Lower leg skin (tissue), 4 donors: Measurements from ENCODE around the gene CDKN2D. TPM values are rescaled to one million over a fixed set of nuclear protein-coding genes. Genes with fewer than 3 reads are reported as not detected.

Source experiments
- DNase-seq, 2 donors: peaks; one replicate each; pipeline ENCODE4 v3.0.0-alpha.2; 2019; ENCODE audit warnings: low spot score in 2 of 2
- H3K4me3 ChIP-seq: fragments of 200-600 bp; sonication (generic); 2 replicates; pipeline ENCODE4 v1.5.1; 2017; ENCODE audit warnings: mild to moderate bottlenecking, low read depth; ENCODE audit not compliant: poor library complexity, severe bottlenecking
- POLR2A ChIP-seq, 2 donors: fragments of 450-650 bp; IDR thresholded peaks; one replicate each; pipeline ENCODE4 v1.6.1; 2016 to 2017; ENCODE audit warnings: antibody characterized with exemption in 2 of 2, mild to moderate bottlenecking in 1 of 2, moderate library complexity in 1 of 2
- WGBS, 2 donors: methylation state at CpG; one replicate each; pipeline ENCODE4 v1.1.5; 2018; 5-methylcytosine and 5-hydroxymethylcytosine counted together
- intact Hi-C: fragments of 100-400 bp; cut with DNase I; formaldehyde crosslinking; loops from one replicate; pipeline ENCODE4 v1.15.0; 2023; ENCODE audit warnings: low total_unique reads
- total RNA-seq, 4 donors: library from RNA; depleted of rRNA; stranded (reverse); fragments of >200 nt; gene quantifications; one replicate each; pipeline ENCODE4 v1.1.0, GENCODE V29; 2016
- TF ChIP-seq, protein P1 (sequence below), 3 donors: fragments of 450-650 bp; IDR thresholded peaks; one replicate each; pipeline ENCODE4 v1.5.1; 2016; ENCODE audit warnings: antibody characterized with exemption in 3 of 3, mild to moderate bottlenecking in 3 of 3, moderate library complexity in 2 of 3

Gene CDKN2D
- total RNA-seq, 4 donors from 2014 or later = 11.4 to 14.8 (median 12.8) TPM

- TF ChIP-seq, protein P1, sequence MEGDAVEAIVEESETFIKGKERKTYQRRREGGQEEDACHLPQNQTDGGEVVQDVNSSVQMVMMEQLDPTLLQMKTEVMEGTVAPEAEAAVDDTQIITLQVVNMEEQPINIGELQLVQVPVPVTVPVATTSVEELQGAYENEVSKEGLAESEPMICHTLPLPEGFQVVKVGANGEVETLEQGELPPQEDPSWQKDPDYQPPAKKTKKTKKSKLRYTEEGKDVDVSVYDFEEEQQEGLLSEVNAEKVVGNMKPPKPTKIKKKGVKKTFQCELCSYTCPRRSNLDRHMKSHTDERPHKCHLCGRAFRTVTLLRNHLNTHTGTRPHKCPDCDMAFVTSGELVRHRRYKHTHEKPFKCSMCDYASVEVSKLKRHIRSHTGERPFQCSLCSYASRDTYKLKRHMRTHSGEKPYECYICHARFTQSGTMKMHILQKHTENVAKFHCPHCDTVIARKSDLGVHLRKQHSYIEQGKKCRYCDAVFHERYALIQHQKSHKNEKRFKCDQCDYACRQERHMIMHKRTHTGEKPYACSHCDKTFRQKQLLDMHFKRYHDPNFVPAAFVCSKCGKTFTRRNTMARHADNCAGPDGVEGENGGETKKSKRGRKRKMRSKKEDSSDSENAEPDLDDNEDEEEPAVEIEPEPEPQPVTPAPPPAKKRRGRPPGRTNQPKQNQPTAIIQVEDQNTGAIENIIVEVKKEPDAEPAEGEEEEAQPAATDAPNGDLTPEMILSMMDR (IDR thresholded peaks at IDR 0.05) = peak in 1 of 3 donors; percentile 32
- TF ChIP-seq POLR2A (IDR thresholded peaks at IDR 0.05) = no peak
- 0 to 2% methylated on average over 28 to 52 of the region's 94 CpGs for WGBS, 2 donors
- DNase-seq = peak; percentile 97 to 100
- intact Hi-C loops = no loop called here
- peak within 1 kb of the TSS; percentile 74 for H3K4me3 ChIP-seq
Observed at GRCh38 chr19:10565567-10566407, 3.0 kb downstream of the CDKN2D start, which contains the start of gene KRI1. KRI1 (minus strand) TSS chr19:10566010; CDS start chr19:10565999, 11 bp downstream.

DNA sequence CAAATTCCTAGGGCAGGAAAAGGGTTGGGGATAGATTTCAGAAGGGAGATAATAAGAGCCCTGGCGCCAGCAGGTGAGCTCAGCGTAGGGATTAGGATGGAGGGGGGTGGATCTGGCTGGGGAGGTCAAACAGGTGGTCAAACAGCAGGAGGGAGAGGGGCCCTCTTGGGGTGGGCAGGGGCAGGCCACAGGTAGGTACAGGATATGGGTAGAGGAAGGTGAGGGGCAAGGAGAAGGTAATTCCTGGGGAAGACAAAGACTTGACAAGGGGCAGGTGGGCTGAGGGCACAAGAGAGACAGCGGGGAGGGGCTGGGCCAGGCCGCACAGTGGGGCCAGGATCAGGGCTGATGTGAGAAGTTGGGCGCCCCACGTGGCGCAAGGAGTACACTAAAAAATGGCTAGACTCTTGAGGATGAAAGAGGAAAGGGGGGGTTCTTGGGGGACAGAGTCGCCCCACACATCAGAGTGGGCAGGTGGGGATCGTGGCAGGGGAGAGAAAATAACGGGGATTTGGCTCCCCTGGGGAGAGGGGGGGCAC is 3.7 kb downstream of the CDKN2D start:
- intact Hi-C loops = no loop called here
- no peak for DNase-seq
- peak overlapping the region; percentile 74 for H3K4me3 ChIP-seq
- whole genome bisulfite sequencing, 2 donors = 8 to 9% methylated on average over 10 of the region's 10 CpGs
- no peak for TF ChIP-seq POLR2A (IDR thresholded peaks at IDR 0.05)
- TF ChIP-seq, protein P1 (IDR thresholded peaks at IDR 0.05) = no peak

DNA sequence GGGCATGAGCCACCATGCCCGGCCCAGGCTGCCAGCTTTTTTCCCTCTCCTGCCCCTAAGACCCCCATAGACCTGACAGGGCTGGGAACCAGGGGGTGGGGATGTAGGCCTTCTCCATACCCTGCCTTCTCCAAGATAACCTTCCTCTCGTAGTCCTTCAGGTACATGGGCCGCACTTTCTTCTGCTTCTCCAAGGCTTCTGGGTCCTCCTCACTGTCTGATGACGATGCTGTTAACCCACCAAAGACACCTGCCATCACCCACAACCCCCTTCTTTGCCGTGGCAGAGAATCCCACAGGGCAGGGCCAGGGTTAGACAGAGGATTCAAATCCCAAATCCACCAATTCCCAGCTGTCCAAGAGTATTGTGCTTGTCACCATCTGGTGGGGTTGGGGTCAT is 6.2 kb downstream of the CDKN2D start:
- WGBS, 2 donors = 82 to 96% methylated on average over 5 of the region's 5 CpGs
- intact Hi-C loops = no loop called here
- no peak for TF ChIP-seq POLR2A (IDR thresholded peaks at IDR 0.05)
- TF ChIP-seq, protein P1 (IDR thresholded peaks at IDR 0.05) = no peak
- DNase-seq = no peak
- no peak overlapping the region for H3K4me3 ChIP-seq

DNA sequence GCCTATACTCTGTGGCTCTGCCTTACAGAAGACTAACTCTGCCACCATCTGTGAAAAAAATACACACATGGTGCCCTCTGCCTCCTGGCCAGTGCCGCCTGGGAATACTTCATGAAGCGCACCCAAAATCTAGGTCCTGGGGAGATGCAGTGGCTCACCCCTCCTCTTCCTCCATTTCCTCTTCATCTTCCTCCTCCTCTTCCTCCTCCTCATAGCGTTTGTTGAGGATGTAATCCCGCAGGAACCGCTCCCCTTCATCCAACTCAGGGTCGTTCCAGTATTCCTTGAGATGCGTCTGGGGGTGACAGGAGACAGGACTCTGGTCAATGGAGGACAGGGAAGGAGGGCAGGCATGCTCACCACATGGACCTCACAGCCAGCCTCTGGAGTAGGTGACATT is 8.6 kb downstream of the CDKN2D start:
- WGBS, 2 donors = 89 to 90% methylated on average over 7 of the region's 7 CpGs
- intact Hi-C loops = no loop called here
- no peak overlapping the region for H3K4me3 ChIP-seq
- no peak for DNase-seq
- TF ChIP-seq, protein P1 (IDR thresholded peaks at IDR 0.05) = no peak
- no peak for TF ChIP-seq POLR2A (IDR thresholded peaks at IDR 0.05)

DNA sequence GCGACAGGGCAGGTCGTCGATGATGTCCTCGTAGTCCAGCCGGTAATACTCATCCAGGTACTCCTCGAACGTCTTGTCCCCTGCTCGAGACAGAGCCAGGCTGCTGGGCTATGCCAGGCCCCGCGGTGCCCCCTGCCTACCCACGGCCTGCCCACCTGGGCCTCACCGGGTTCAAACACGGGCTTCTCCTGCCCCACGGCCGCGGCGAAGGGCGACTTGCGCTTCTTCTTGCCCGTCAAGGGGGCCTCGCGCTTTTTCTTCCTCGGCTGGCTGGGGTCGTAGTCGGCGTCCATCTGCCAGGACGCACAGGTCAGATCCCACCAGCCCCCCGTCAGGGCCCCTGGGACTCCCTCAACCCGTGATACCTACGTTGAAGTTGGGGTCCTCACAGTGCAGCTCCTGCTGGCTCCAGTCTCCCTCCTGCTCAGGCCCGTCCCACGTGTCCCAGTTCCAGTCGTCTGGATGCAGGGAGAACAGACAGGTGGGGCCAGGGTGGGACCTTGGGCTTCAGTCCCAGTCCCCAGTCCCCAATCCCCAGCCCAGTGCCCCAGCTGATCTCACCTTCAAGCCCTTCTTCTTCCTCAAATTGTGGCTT is 11.1 kb downstream of the CDKN2D start:
- TF ChIP-seq POLR2A (IDR thresholded peaks at IDR 0.05) = no peak
- TF ChIP-seq, protein P1 (IDR thresholded peaks at IDR 0.05) = no peak
- WGBS, 2 donors = 92 to 93% methylated on average over 32 to 33 of the region's 33 CpGs
- no peak for DNase-seq
- H3K4me3 ChIP-seq = no peak overlapping the region
- intact Hi-C loops = loop anchor here (10.0 kb wide), 1 partner anchor 53 kb away; the partner anchor contains the start of gene KEAP1
